HG03064 (cell line): ENCODE measurements around the gene GSG1L.

Source experiments
- ATAC-seq: cut with Tn5 transposase; IDR thresholded peaks from one replicate; pipeline ENCODE4 v1.9.1; 2021; ENCODE audit warnings: low read depth; ENCODE audit not compliant: unreplicated experiment

GSG1L gene

DNA sequence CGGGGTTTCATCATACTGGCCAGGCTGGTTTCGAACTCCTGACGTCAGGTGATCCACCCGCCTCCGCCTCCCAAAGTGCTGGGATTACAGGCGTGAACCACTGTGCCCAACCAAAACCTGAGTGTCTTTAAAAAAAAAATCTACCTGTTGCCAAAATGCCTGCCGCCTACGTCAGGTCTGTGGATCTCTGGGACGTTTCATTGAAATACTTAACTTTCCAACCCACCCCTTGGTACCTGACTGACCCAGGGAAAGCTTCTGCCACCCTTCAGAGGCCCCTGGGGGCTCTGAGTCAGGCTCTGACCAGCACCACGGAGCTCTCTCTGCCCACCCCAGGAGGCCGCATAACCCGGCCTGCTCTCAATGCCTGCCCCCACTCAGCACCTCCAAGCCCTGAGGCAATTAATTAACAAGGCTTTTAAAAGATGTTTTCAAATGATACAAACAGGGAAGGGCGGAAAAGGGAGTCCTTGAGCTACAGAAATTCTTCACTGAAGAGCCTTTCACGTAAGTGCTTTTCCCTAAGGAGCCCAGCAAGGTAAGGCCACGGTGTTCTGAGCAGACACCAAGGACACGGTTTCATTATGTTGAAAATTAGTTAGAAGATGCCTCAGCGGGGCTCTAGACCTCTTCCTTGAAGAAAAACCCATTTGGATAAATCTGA, 29.3 kb upstream of the GSG1L start:
- ATAC-seq: no peak

- no peak for ATAC-seq
These were observed 28.1 kb upstream of the GSG1L start for GRCh38 chr16:28091656-28092055.

DNA sequence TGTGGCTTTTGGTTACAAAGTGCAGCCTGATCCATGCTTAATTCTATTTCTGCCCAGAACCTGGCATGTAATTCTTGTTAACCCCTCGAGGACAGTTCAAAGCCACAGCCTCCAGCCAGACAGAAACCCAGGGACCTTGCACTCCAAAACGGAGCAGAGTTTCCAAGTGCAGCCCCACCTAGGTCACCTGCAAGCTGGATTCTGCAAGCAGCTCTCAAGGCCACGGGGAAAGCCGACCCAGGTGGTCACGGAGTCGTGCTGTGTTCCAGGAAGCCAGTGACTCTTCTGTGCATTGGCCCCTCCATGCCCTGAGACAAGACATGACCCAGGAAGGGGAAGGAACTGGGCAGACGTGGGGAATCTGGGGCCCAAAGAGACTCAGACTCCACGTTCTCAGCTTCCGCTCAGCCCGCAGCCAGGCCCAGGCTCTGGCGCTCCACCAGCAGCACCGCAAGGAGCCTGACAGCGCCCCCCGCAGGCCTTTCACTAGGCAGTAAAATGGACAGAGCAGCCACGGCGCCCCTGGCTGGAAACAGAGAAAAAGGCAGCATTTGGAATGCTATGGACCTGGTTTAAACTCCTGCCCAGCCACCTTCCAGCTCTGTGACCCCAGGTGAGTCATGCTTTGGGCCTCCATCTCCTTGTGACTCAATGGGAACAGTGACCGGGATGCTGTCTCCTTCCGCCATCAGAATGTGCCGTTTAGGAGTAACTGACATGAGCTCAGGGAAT, 27.3 kb upstream of the GSG1L start:
- ATAC-seq: no peak

- no peak for ATAC-seq
These were observed 26.5 kb upstream of the GSG1L start for GRCh38 chr16:28089992-28090365.

- ATAC-seq: no peak
These were observed 25.9 kb upstream of the GSG1L start for GRCh38 chr16:28089205-28089991.

DNA sequence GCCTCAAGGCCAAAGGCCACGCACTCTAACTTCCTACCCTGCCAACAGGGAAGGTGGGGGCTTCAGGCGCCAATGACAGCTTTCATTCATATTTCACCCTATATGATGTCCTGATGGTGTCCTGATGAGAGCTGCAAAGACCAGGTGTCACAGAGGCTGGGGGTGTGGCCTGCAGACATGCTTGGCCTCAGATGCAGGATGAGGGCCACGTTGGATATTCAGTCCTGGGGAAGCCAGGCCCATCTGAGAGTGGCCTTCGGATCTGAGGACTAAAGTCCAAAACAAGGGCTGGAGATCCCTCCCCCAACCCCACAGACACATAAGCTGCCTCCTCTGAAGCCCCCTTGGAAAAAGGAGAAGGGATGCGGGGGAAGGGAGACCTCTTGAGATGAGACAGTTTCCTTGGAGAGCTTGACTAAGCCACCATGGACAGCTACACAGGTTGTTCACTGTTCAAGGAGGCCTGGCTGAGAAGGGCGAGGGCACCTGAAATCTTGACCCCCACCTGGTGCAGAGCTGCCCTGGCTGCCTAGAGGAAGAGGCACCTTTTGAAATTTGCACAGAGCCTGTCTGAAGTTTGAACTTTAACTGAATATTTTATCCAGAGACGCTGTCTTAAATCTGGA, 24.3 kb upstream of the GSG1L start:
- ATAC-seq: no peak

DNA sequence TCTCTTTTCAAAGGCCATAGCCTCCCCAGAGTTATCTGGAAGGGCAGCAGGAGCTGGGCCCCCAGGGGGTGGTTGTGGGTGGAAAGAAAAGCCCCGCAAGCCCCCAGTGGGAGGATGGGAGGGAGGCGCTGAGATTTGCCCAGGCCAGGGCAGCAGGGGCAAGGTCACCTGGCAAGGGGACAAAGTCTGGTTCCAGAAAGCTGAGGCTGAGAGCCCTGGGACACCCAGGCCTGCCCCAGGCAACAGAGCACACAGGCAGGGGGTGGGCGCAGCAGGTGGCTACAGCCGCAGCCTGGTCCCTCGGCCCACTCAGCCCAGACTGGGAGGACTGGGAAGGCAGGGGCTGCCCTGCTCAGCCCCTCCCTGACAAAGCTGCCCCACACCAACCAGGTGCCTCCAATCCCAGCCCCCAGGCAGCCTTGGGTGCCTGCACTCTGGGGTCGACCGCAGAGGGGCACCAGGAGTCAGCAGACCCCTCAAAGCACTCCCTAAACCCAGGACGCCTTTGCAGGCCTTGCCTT, 23.7 kb upstream of the GSG1L start:
- no peak for ATAC-seq

DNA sequence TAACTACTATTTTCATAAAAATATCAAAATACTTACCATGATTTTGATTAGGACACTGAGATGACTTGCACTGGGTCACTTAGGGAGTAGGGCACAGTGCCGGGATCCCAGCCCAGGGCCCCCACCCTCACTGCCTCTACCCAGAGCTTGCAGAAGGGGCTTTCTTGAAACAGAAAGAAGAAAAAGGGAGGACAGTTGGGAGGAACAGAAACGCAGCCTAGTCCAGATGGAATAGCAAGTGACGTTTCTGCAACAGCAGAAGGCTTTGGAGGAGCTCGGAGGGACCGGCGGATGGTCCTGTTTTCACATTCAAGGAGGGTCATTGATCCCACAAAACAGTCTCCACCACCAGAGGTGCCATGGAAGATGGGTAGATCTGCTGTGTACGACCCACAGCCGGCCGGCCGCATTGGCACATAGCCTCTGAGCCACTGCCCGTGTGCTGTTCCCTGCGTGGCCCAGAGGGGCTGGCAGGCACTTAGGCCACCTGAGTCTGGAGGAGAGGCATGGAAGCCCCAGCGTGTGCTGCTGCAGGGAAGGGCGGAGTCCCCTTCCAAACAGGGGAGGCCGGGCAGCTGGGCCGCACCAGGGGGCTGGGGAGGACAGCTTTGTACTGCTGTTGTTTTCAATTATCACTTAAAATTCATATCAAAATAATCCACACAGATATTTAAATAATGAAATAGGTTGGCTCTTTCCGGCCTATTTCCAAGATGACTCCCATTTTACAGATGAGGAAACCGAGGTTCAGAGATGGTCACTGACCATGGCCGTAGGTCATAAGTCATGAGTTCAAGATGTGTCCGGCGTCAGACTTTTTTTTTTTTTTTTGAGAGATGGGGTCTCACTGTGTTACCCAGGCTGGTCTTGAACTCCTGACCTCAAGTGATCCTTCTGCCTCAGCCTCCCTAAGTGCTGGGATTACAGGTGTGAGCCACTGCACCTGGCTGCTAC, 22.9 kb upstream of the GSG1L start:
- no peak for ATAC-seq

GRCh38 chr16:28085389-28086171, 22.1 kb upstream of the GSG1L start:
- ATAC-seq: no peak

DNA sequence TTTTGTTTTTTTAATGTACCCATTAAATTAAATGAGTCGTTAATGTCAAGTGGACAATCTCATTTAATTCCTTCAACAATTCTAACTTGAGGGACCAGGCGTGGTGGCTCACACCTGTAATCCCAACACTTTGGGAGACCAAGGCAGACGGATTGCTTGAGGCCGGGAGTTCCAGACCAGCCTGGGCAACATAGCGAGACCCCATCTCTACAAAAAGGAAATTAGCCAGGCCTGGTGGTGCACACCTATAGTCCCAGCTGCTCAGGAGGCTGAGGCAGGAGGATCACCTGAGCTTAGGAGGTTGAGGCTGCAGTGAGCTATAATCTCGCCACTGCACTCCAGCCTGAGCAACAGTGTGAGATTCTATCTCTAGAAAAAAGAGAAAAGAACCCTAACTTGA, 20.7 kb upstream of the GSG1L start:
- ATAC-seq: no peak

- ATAC-seq: no peak
These were observed 19.1 kb upstream of the GSG1L start for GRCh38 chr16:28082624-28083023.

DNA sequence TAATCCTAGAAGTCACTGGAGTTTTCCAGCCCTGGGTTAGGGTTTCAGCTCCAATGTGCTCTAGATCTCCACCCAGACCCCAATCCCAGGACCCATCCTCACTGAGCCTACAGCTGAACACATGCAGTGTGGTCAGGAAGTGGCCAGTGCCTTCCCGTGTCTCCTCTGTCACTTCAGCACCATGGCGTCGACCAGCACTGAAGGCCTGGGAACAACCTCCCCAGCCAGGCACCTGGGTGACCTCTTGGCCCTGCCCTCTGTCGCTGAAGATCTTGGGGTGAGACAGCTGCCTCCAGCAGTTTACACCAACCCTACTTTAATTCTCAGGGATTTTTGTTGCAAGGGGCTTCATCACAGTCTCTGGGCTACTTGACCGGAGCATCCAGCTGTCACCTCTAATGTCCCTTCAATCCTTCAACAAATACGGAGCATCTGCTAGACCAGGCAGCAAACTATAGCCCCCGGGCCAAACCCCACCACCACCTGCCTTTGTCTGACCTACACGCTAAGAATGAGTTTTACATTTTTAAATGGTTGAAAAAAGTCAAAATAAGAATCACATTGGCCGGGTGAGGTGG, 18.0 kb upstream of the GSG1L start:
- no peak for ATAC-seq

DNA sequence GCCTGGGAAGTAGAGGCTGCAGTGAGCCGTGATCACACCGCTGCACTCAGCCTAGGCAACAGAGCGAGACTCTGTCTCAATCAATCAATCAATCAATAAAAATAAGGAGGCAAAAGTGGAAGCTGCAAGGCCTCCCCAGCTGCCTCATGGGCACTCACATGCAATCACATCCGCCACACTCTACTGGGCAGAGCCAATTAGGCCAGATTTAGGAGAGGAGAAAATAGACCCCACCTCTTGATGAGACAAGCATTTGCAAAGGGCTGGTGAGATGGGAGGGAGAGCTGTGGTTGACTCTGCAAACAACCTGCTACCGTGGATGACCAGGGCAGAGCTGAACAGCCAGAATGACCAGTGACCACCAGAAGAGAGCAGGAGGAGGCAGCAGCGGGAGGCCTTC, 14.7 kb upstream of the GSG1L start:
- ATAC-seq: no peak

- ATAC-seq: no peak
These were observed 10.3 kb upstream of the GSG1L start for GRCh38 chr16:28073836-28074235.

GRCh38 chr16:28072087-28072486, 8.6 kb upstream of the GSG1L start:
- ATAC-seq: no peak

GRCh38 chr16:28069971-28070794, 6.7 kb upstream of the GSG1L start:
- ATAC-seq: no peak

DNA sequence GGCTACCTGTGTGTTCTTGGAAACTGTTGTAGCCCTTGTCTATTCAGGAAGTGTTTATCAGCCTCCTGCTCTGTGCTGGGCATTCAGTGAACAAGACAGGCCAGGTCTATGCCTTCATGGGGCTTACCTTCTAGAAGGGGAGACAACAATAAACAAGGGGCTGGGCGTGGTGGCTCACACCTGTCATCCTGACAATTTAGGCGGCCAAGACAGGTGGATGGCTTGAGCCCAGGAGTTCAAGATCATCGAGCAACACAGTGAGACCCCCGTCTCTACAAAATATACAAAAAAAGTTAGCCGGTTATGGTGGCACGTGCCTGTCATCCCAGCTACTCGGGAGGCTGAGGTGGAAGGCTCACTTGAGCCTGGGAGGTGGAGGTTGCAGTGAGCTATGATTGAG, 5.5 kb upstream of the GSG1L start:
- no peak for ATAC-seq
